ENCODE results near the gene TRERF1. TPM values are rescaled to one million over a fixed set of nuclear protein-coding genes. Genes with fewer than 3 reads are reported as not detected.

Gene TRERF1
- total RNA-seq, 1 donor from 2014 or later: 3.7 TPM

- Histone ChIP-seq H3K9me3 (ENCODE audit: control insufficient read depth in 3 of 3, low read length in 3 of 3) (no peaks in the 10 kb centered on the region), H3K4me3 (ENCODE audit: low read length in 3 of 3) (no peak overlapping the region), H3K4me1 (ENCODE audit: control insufficient read depth in 3 of 3, insufficient read depth in 3 of 3, low read length in 3 of 3) (peaks cover 27 to 34% (median 29%) of the 10 kb centered on the region in 3 donors), H3K36me3 (ENCODE audit: control insufficient read depth in 3 of 3, insufficient read depth in 3 of 3, low read length in 3 of 3) (no peaks in the 10 kb centered on the region), H3K9ac (ENCODE audit: low read depth in 1 of 3, low read length in 3 of 3) (no peak overlapping the region), H3K27me3 (ENCODE audit: control insufficient read depth in 3 of 3, insufficient read depth in 3 of 3, low read length in 3 of 3) (peaks cover 0 to 3% (median 0%) of the 10 kb centered on the region in 3 donors), H3K27ac (ENCODE audit: low read depth, low read length) (no peak overlapping the region)
Observed at GRCh38 chr6:42275376-42276033, 176.2 kb downstream of the TRERF1 start.

- Histone ChIP-seq H3K9me3 (ENCODE audit: control insufficient read depth in 3 of 3, low read length in 3 of 3) (no peaks in the 10 kb centered on the region), H3K27ac (ENCODE audit: low read depth, low read length) (no peak overlapping the region), H3K36me3 (ENCODE audit: control insufficient read depth in 3 of 3, insufficient read depth in 3 of 3, low read length in 3 of 3) (no peaks in the 10 kb centered on the region), H3K9ac (ENCODE audit: low read depth in 1 of 3, low read length in 3 of 3) (no peak overlapping the region), H3K4me3 (ENCODE audit: low read length in 3 of 3) (no peak overlapping the region), H3K4me1 (ENCODE audit: control insufficient read depth in 3 of 3, insufficient read depth in 3 of 3, low read length in 3 of 3) (peaks cover 22 to 29% (median 23%) of the 10 kb centered on the region in 3 donors), H3K27me3 (ENCODE audit: control insufficient read depth in 3 of 3, insufficient read depth in 3 of 3, low read length in 3 of 3) (no peaks in the 10 kb centered on the region)
Observed at GRCh38 chr6:42274898-42275297, 176.8 kb downstream of the TRERF1 start.

DNA sequence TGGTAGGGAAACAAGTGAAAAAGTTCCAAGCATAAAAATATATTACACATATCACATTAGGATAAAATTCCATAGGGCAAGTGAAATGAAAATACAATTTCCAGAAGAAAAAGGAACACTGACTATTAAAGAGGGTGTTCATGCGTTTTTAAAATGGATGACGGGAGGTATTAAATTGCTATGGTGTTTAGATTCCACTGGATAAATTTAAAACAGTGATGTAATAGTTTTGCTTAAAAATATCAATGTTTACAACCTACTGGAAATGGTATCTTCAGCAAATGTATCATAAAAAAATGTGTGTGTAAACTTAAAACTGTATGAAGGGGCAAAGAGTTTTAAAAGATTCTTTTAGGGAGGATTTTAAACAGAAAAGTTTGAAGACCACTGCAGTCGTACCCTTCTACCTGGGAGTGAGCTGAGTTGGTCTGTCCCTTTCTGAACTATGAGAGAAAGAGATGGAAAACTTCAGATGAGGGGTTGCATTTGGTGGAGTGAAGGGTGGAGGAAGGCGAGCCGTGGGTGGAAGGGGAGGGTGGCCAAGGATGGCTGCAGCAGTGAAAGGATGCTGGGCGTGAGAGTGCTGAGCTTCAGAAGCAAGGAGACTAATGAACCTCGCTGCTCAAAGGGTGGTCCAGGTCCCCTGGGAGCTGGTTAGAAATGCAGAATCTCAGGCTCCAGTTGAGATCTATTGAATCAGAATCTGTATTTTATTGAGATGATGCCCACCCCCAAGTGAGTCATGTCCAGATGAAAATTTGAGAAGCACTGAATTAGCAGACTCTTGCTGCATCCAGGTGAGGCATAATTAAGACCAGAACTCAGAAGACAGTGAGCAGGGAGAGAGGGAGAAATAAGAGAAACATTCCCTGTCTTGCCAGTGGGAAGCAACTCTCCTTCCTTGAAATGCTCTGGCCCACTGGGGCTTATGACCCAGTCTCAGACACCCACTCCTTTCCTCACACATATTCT lies 179.6 kb downstream of the TRERF1 start:
- Histone ChIP-seq H3K36me3 (ENCODE audit: control insufficient read depth in 3 of 3, insufficient read depth in 3 of 3, low read length in 3 of 3) (no peaks in the 10 kb centered on the region), H3K4me3 (ENCODE audit: low read length in 3 of 3) (no peak overlapping the region), H3K4me1 (ENCODE audit: control insufficient read depth in 3 of 3, insufficient read depth in 3 of 3, low read length in 3 of 3) (peaks cover 6 to 15% (median 11%) of the 10 kb centered on the region in 3 donors), H3K27me3 (ENCODE audit: control insufficient read depth in 3 of 3, insufficient read depth in 3 of 3, low read length in 3 of 3) (no peaks in the 10 kb centered on the region), H3K9me3 (ENCODE audit: control insufficient read depth in 3 of 3, low read length in 3 of 3) (no peaks in the 10 kb centered on the region), H3K9ac (ENCODE audit: low read depth in 1 of 3, low read length in 3 of 3) (no peak overlapping the region), H3K27ac (ENCODE audit: low read depth, low read length) (no peak overlapping the region)

DNA sequence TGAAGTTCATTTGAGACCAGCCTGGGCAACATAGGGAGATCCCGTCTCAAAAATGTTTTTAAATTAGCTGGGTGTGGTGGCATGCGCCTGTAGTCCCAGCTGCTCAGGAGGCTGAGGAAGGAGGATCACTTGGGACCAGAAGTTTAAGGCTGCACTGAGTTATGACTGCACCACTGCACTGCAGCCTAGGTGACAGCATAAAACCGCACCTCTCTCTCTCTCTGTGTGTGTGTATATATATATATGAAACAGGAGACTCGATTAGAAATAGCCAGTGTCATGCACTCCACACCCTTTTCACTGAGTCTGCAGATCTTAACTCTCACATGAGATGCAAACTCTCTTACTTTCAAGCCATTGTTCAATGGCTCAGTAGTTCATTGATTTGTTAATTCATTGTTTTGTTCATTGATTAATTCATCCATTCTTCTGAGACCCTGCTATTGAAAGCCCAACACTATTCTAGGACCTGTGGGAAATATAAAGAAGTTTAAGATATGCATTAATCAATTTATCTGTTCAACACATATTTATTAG lies 181.7 kb downstream of the TRERF1 start:
- no peaks in the 10 kb centered on the region for H3K4me1 ChIP-seq (ENCODE audit: control insufficient read depth in 3 of 3, insufficient read depth in 3 of 3, low read length in 3 of 3)
- no peaks in the 10 kb centered on the region for H3K36me3 ChIP-seq (ENCODE audit: control insufficient read depth in 3 of 3, insufficient read depth in 3 of 3, low read length in 3 of 3)

GRCh38 chr6:42269553-42269952 lies 182.2 kb downstream of the TRERF1 start:
- Histone ChIP-seq H3K27me3 (ENCODE audit: control insufficient read depth in 3 of 3, insufficient read depth in 3 of 3, low read length in 3 of 3) (no peaks in the 10 kb centered on the region), H3K9me3 (ENCODE audit: control insufficient read depth in 3 of 3, low read length in 3 of 3) (no peaks in the 10 kb centered on the region), H3K9ac (ENCODE audit: low read depth in 1 of 3, low read length in 3 of 3) (no peak overlapping the region), H3K4me1 (ENCODE audit: control insufficient read depth in 3 of 3, insufficient read depth in 3 of 3, low read length in 3 of 3) (peaks cover 0 to 4% (median 2%) of the 10 kb centered on the region in 3 donors), H3K27ac (ENCODE audit: low read depth, low read length) (no peak overlapping the region), H3K36me3 (ENCODE audit: control insufficient read depth in 3 of 3, insufficient read depth in 3 of 3, low read length in 3 of 3) (no peaks in the 10 kb centered on the region), H3K4me3 (ENCODE audit: low read length in 3 of 3) (no peak overlapping the region)

More for the DNA sequence above, 181.7 kb downstream of the TRERF1 start:
- Histone ChIP-seq H3K9me3 (ENCODE audit: control insufficient read depth in 3 of 3, low read length in 3 of 3) (no peaks in the 10 kb centered on the region), H3K9ac (ENCODE audit: low read depth in 1 of 3, low read length in 3 of 3) (no peak overlapping the region), H3K27ac (ENCODE audit: low read depth, low read length) (no peak overlapping the region), H3K4me3 (ENCODE audit: low read length in 3 of 3) (no peak overlapping the region), H3K27me3 (ENCODE audit: control insufficient read depth in 3 of 3, insufficient read depth in 3 of 3, low read length in 3 of 3) (no peaks in the 10 kb centered on the region)

GRCh38 chr6:42268835-42269204 lies 182.9 kb downstream of the TRERF1 start:
- Histone ChIP-seq H3K9ac (ENCODE audit: low read depth in 1 of 3, low read length in 3 of 3) (no peak overlapping the region), H3K36me3 (ENCODE audit: control insufficient read depth in 3 of 3, insufficient read depth in 3 of 3, low read length in 3 of 3) (no peaks in the 10 kb centered on the region), H3K9me3 (ENCODE audit: control insufficient read depth in 3 of 3, low read length in 3 of 3) (no peaks in the 10 kb centered on the region), H3K27ac (ENCODE audit: low read depth, low read length) (no peak overlapping the region), H3K27me3 (ENCODE audit: control insufficient read depth in 3 of 3, insufficient read depth in 3 of 3, low read length in 3 of 3) (no peaks in the 10 kb centered on the region), H3K4me3 (ENCODE audit: low read length in 3 of 3) (no peak overlapping the region), H3K4me1 (ENCODE audit: control insufficient read depth in 3 of 3, insufficient read depth in 3 of 3, low read length in 3 of 3) (peaks cover 0 to 7% (median 7%) of the 10 kb centered on the region in 3 donors)

- H3K27me3 ChIP-seq (ENCODE audit: control insufficient read depth in 3 of 3, insufficient read depth in 3 of 3, low read length in 3 of 3): no peaks in the 10 kb centered on the region
- no peak overlapping the region for H3K4me3 ChIP-seq (ENCODE audit: low read length in 3 of 3)
- no peaks in the 10 kb centered on the region for H3K9me3 ChIP-seq (ENCODE audit: control insufficient read depth in 3 of 3, low read length in 3 of 3)
- no peak overlapping the region for H3K9ac ChIP-seq (ENCODE audit: low read depth in 1 of 3, low read length in 3 of 3)
- H3K27ac ChIP-seq (ENCODE audit: low read depth, low read length): no peak overlapping the region
- no peaks in the 10 kb centered on the region for H3K36me3 ChIP-seq (ENCODE audit: control insufficient read depth in 3 of 3, insufficient read depth in 3 of 3, low read length in 3 of 3)
- peaks cover 0 to 7% (median 7%) of the 10 kb centered on the region in 3 donors for H3K4me1 ChIP-seq (ENCODE audit: control insufficient read depth in 3 of 3, insufficient read depth in 3 of 3, low read length in 3 of 3)
Observed at GRCh38 chr6:42268016-42268834, 183.5 kb downstream of the TRERF1 start.

DNA sequence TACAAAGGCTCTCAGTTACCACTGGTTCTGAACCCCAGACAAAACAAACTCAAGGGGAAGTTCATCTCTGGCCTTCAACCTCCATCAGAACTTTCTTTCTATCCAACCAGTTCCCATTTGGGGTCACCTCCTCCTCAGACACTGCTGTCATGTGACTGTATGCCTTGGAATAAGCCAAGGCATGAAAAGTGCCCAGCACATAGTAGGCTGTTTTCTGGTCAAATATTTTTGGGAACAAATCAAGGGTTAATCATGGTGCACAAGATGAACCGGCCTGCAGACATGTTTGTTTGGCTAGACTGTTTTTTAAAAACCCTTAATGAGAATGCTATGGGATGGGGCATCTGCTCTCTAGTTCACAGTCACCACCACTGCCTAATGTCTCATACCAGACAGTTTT lies 185.2 kb downstream of the TRERF1 start:
- H3K4me3 ChIP-seq (ENCODE audit: low read length in 3 of 3): no peak overlapping the region
- H3K27ac ChIP-seq (ENCODE audit: low read depth, low read length): no peak overlapping the region
- no peaks in the 10 kb centered on the region for H3K36me3 ChIP-seq (ENCODE audit: control insufficient read depth in 3 of 3, insufficient read depth in 3 of 3, low read length in 3 of 3)
- H3K4me1 ChIP-seq (ENCODE audit: control insufficient read depth in 3 of 3, insufficient read depth in 3 of 3, low read length in 3 of 3): peaks cover 0 to 9% (median 7%) of the 10 kb centered on the region in 3 donors
- no peaks in the 10 kb centered on the region for H3K27me3 ChIP-seq (ENCODE audit: control insufficient read depth in 3 of 3, insufficient read depth in 3 of 3, low read length in 3 of 3)
- no peaks in the 10 kb centered on the region for H3K9me3 ChIP-seq (ENCODE audit: control insufficient read depth in 3 of 3, low read length in 3 of 3)
- no peak overlapping the region for H3K9ac ChIP-seq (ENCODE audit: low read depth in 1 of 3, low read length in 3 of 3)

GRCh38 chr6:42264852-42265390 lies 186.8 kb downstream of the TRERF1 start:
- Histone ChIP-seq H3K4me3 (ENCODE audit: low read length in 3 of 3) (no peak overlapping the region), H3K27me3 (ENCODE audit: control insufficient read depth in 3 of 3, insufficient read depth in 3 of 3, low read length in 3 of 3) (no peaks in the 10 kb centered on the region), H3K9ac (ENCODE audit: low read depth in 1 of 3, low read length in 3 of 3) (no peak overlapping the region), H3K4me1 (ENCODE audit: control insufficient read depth in 3 of 3, insufficient read depth in 3 of 3, low read length in 3 of 3) (peaks cover 4 to 13% (median 7%) of the 10 kb centered on the region in 3 donors), H3K27ac (ENCODE audit: low read depth, low read length) (no peak overlapping the region), H3K36me3 (ENCODE audit: control insufficient read depth in 3 of 3, insufficient read depth in 3 of 3, low read length in 3 of 3) (no peaks in the 10 kb centered on the region), H3K9me3 (ENCODE audit: control insufficient read depth in 3 of 3, low read length in 3 of 3) (no peaks in the 10 kb centered on the region)

Data from skeletal muscle tissue (tissue), 4 donors.